Measurements from ENCODE around the gene TLCD4. TPM values are rescaled to one million over a fixed set of nuclear protein-coding genes. Genes with fewer than 3 reads are reported as not detected.

Gene TLCD4
- total RNA-seq, 5 donors from 2014 or later (not counting 1 experiment from before 2014, with no cell fraction given): 0.09 to 0.22 (median 0.12) TPM

DNA sequence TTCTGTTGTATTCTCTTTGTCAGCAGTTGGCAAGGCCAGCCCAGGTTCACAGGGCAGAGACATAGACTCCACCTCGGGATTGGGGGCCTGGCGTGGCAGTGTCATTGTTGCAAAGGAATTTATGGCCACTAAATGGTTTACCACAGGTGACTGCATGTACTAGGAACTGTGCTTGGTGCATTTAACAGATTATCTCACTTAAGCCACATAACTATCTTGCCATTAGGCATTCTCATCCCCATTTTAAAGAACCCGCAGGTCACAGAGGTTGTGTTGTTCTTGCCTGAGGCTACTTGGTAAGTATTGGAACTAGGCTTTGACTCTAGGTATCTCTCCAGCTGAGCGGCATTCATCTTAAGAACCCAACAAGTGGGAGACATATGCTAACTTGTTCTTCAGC lies 9.7 kb downstream of the TLCD4 start:
- H3K36me3 Mint-ChIP-seq: no peaks in the 10 kb centered on the region
- peaks cover 12 to 17% of the 10 kb centered on the region in 2 donors for H3K27me3 Mint-ChIP-seq
- CTCF ChIA-PET: interaction anchor here (0.6 to 0.9 kb wide), 2 partner anchors 13 to 1823 kb away, joined by 4 to 5 read pairs; no protein-coding TSS in a partner anchor

DNA sequence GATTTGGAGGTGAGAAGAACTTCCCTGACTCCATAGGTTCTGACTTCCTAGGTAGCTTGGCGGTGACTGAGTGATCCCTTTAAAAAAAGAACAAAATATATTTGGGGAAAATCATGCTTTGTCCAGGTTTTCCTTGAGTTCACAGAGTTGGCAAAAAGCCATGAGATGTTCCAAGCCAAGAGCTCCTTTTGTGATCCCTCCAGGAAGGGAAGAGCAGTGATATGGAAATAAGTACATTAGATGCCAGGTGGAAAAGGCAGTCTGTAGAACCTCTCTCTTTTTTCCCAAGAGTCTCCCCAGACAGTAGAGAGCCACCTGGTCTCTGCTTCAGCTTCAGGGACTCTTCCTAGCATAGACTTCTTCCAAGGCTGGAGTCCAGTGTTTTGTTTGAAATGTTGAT lies 10.2 kb downstream of the TLCD4 start:
- Mint-ChIP-seq H3K9me3 (no peaks in the 10 kb centered on the region), H3K27ac (no peak overlapping the region), H3K4me3 (no peak overlapping the region), H3K4me1 (no peaks in the 10 kb centered on the region), H3K36me3 (no peaks in the 10 kb centered on the region), H3K27me3 (peaks cover 9 to 16% of the 10 kb centered on the region in 2 donors)
- Histone ChIP-seq H3K27me3 (replicated peaks in 1 of 2; ENCODE audit: control insufficient read depth in 2 of 2, extremely low read depth in 1 of 2, insufficient read depth in 2 of 2, low read length in 1 of 2) (no peaks in the 10 kb centered on the region), H3K9me3 (no peaks in the 10 kb centered on the region), H3K36me3 (ENCODE audit: control insufficient read depth in 2 of 2, extremely low read depth in 1 of 2, insufficient read depth in 1 of 2, low read length in 1 of 2) (no peaks in the 10 kb centered on the region), H3K27ac (ENCODE audit: low read length) (no peak overlapping the region), H3K4me3 (ENCODE audit: control insufficient read depth in 1 of 2, extremely low read depth in 1 of 2, low read length in 1 of 2) (no peak overlapping the region), H3K4me1 (ENCODE audit: control insufficient read depth in 1 of 2, extremely low read depth in 1 of 2, insufficient read depth in 2 of 2, low read length in 2 of 2) (no peaks in the 10 kb centered on the region)
- POLR2A ChIA-PET: no interaction called here
- CTCF ChIA-PET: interaction anchor here in 1 of 2 donors (0.6 kb wide), 1 partner anchor 1823 kb away, joined by 5 read pairs; no protein-coding TSS in a partner anchor
- WGBS (ENCODE audit: insufficient coverage): 100% methylated on average over 1 of the region's 1 CpG
- ATAC-seq (replicated peaks in 1 of 4) (no peak), DNase-seq (no peak)

More for the DNA sequence above, 9.7 kb downstream of the TLCD4 start:
- 100% methylated on average over 2 of the region's 4 CpGs for WGBS (ENCODE audit: insufficient coverage)
- DNase-seq (no peak), ATAC-seq (replicated peaks in 1 of 4) (no peak)
- no peaks in the 10 kb centered on the region for H3K36me3 ChIP-seq (ENCODE audit: control insufficient read depth in 2 of 2, extremely low read depth in 1 of 2, insufficient read depth in 1 of 2, low read length in 1 of 2)
- no peaks in the 10 kb centered on the region for H3K9me3 Mint-ChIP-seq
- H3K4me1 ChIP-seq (ENCODE audit: control insufficient read depth in 1 of 2, extremely low read depth in 1 of 2, insufficient read depth in 2 of 2, low read length in 2 of 2): no peaks in the 10 kb centered on the region
- no peak overlapping the region for H3K27ac ChIP-seq (ENCODE audit: low read length)
- no peaks in the 10 kb centered on the region for H3K4me1 Mint-ChIP-seq
- H3K9me3 ChIP-seq: no peaks in the 10 kb centered on the region
- H3K27ac Mint-ChIP-seq: no peak overlapping the region
- no peak overlapping the region for H3K4me3 Mint-ChIP-seq
- peaks cover 0 to 4% of the 10 kb centered on the region in 2 experiments for H3K27me3 ChIP-seq (replicated peaks in 1 of 2; ENCODE audit: control insufficient read depth in 2 of 2, extremely low read depth in 1 of 2, insufficient read depth in 2 of 2, low read length in 1 of 2)
- POLR2A ChIA-PET: no interaction called here
- no peak overlapping the region for H3K4me3 ChIP-seq (ENCODE audit: control insufficient read depth in 1 of 2, extremely low read depth in 1 of 2, low read length in 1 of 2)

DNA sequence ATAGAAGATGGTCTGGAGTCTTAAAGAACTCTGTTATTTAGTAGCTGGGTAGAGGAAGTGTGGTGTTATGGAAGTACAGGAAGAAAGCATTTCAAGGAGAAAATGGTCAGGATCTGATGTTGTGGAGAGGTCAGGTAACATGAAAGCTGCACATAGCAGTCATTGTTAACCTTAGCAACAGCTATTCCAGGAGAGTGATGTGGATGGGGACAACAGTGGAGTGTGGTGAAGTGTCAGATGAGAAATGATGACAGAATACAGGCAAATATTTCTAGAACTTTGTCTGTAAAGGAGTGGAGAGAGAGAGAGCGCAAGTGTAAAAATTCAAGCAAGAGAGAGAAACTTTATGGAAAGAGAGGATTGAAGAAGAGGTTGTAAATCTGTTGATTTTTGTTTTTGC lies 15.6 kb downstream of the TLCD4 start:
- no peak overlapping the region for H3K4me3 Mint-ChIP-seq
- no peaks in the 10 kb centered on the region for H3K9me3 Mint-ChIP-seq
- ATAC-seq (replicated peaks in 1 of 4) (no peak), DNase-seq (no peak)
- CTCF ChIA-PET: interaction anchor here (0.6 to 0.7 kb wide), 4 partner anchors 9 to 77 kb away, joined by 3 to 9 read pairs (median 4); no protein-coding TSS in a partner anchor
- no peak overlapping the region for H3K27ac ChIP-seq (ENCODE audit: low read length)
- 100% methylated on average over 1 of the region's 1 CpG for WGBS (ENCODE audit: insufficient coverage)
- no peaks in the 10 kb centered on the region for H3K36me3 Mint-ChIP-seq
- no peak overlapping the region for H3K27ac Mint-ChIP-seq
- H3K4me3 ChIP-seq (ENCODE audit: control insufficient read depth in 1 of 2, extremely low read depth in 1 of 2, low read length in 1 of 2): no peak overlapping the region
- H3K4me1 ChIP-seq (ENCODE audit: control insufficient read depth in 1 of 2, extremely low read depth in 1 of 2, insufficient read depth in 2 of 2, low read length in 2 of 2): no peaks in the 10 kb centered on the region
- H3K9me3 ChIP-seq: no peaks in the 10 kb centered on the region
- peaks cover 10 to 14% of the 10 kb centered on the region in 2 donors for H3K27me3 Mint-ChIP-seq
- H3K4me1 Mint-ChIP-seq: no peaks in the 10 kb centered on the region
- no peaks in the 10 kb centered on the region for H3K36me3 ChIP-seq (ENCODE audit: control insufficient read depth in 2 of 2, extremely low read depth in 1 of 2, insufficient read depth in 1 of 2, low read length in 1 of 2)
- H3K27me3 ChIP-seq (replicated peaks in 1 of 2; ENCODE audit: control insufficient read depth in 2 of 2, extremely low read depth in 1 of 2, insufficient read depth in 2 of 2, low read length in 1 of 2): peaks cover 0 to 9% of the 10 kb centered on the region in 2 experiments
- POLR2A ChIA-PET: interaction anchor here in 1 of 2 donors (0.6 kb wide), 1 partner anchor 1347 kb away, joined by 12 read pairs; no protein-coding TSS in a partner anchor

DNA sequence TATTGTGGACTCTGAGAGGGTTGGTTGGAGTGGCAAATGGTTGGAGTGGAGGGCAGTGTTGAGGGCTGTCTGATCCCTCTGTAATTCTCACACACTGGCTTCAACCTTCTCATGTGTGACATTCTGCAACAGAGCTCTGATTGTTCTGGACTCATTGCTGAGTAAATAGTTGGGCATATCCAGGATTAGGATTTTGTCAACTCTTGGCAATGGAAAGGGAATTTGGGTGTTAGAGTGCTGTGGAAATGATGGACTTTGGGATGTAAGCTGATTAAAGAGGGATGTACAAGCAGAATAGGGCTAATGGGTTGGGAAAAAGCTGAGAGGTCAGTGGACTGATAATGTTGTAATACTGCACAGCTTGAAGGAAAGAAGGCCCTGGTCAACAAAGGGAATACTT lies 16.5 kb downstream of the TLCD4 start:
- no peaks in the 10 kb centered on the region for H3K9me3 Mint-ChIP-seq
- no peaks in the 10 kb centered on the region for H3K36me3 Mint-ChIP-seq
- DNase-seq (no peak), ATAC-seq (replicated peaks in 1 of 4) (no peak)
- no peak overlapping the region for H3K4me3 Mint-ChIP-seq
- Histone ChIP-seq H3K36me3 (ENCODE audit: control insufficient read depth in 2 of 2, extremely low read depth in 1 of 2, insufficient read depth in 1 of 2, low read length in 1 of 2) (no peaks in the 10 kb centered on the region), H3K4me1 (ENCODE audit: control insufficient read depth in 1 of 2, extremely low read depth in 1 of 2, insufficient read depth in 2 of 2, low read length in 2 of 2) (no peaks in the 10 kb centered on the region), H3K27me3 (replicated peaks in 1 of 2; ENCODE audit: control insufficient read depth in 2 of 2, extremely low read depth in 1 of 2, insufficient read depth in 2 of 2, low read length in 1 of 2) (peaks cover 0 to 9% of the 10 kb centered on the region in 2 experiments), H3K9me3 (no peaks in the 10 kb centered on the region), H3K4me3 (ENCODE audit: control insufficient read depth in 1 of 2, extremely low read depth in 1 of 2, low read length in 1 of 2) (no peak overlapping the region), H3K27ac (ENCODE audit: low read length) (no peak overlapping the region)
- peaks cover 10 to 19% of the 10 kb centered on the region in 2 donors for H3K27me3 Mint-ChIP-seq
- no peak overlapping the region for H3K27ac Mint-ChIP-seq
- POLR2A ChIA-PET: no interaction called here
- CTCF ChIA-PET: no interaction called here
- H3K4me1 Mint-ChIP-seq: no peaks in the 10 kb centered on the region

DNA sequence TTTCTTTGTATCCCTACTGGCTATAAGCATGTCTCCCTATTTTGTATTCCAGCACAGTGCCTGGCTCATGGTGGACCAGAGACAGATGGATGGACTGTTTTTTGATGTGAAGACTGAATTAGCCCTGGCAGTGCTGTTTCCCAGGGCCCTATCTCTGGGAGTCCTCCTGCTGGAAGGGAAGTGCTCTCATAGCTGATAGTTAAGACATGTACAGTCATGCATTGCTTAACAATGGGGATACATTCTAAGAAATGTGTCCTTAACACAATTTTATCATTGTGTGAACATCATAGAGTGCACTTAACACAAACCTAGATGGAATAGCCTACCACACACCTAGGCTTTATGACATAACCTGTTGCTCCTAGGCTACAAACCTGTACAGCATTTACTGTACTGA lies 21.1 kb downstream of the TLCD4 start:
- ChIA-PET POLR2A (no interaction called here), CTCF (no interaction called here)
- H3K27me3 ChIP-seq (replicated peaks in 1 of 2; ENCODE audit: control insufficient read depth in 2 of 2, extremely low read depth in 1 of 2, insufficient read depth in 2 of 2, low read length in 1 of 2): peaks cover 0 to 9% of the 10 kb centered on the region in 2 experiments
- H3K4me3 ChIP-seq (ENCODE audit: control insufficient read depth in 1 of 2, extremely low read depth in 1 of 2, low read length in 1 of 2): no peak overlapping the region
- no peaks in the 10 kb centered on the region for H3K4me1 ChIP-seq (ENCODE audit: control insufficient read depth in 1 of 2, extremely low read depth in 1 of 2, insufficient read depth in 2 of 2, low read length in 2 of 2)
- H3K4me1 Mint-ChIP-seq: no peaks in the 10 kb centered on the region
- H3K9me3 ChIP-seq: no peaks in the 10 kb centered on the region
- no peak overlapping the region for H3K4me3 Mint-ChIP-seq
- DNase-seq: no peak
- no peak overlapping the region for H3K27ac ChIP-seq (ENCODE audit: low read length)
- H3K27ac Mint-ChIP-seq: no peak overlapping the region
- H3K9me3 Mint-ChIP-seq: no peaks in the 10 kb centered on the region
- peaks cover 9 to 12% of the 10 kb centered on the region in 2 donors for H3K27me3 Mint-ChIP-seq
- no peaks in the 10 kb centered on the region for H3K36me3 Mint-ChIP-seq
- no peaks in the 10 kb centered on the region for H3K36me3 ChIP-seq (ENCODE audit: control insufficient read depth in 2 of 2, extremely low read depth in 1 of 2, insufficient read depth in 1 of 2, low read length in 1 of 2)
- no peak for ATAC-seq (replicated peaks in 1 of 4)

DNA sequence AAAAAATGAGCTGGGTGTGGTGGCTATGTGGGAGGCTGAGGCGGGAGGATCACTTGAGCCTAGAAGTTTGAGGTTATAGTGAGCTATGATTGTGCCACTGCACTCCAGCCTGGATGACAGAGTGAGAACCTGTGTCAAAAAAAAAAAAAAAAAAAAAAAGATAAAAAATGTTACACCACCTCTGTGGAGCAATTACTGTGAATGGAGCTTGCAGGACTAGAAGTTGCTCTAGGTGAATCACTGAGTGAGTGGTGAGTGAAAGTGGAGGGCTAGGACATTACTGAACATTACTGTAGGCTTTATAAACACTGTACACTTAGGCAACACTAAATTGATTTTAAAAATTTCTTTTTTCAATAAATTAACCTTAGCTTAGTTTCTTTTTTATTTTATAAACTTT lies 21.9 kb downstream of the TLCD4 start:
- no peak for ATAC-seq (replicated peaks in 1 of 4)
- no peaks in the 10 kb centered on the region for H3K4me1 Mint-ChIP-seq
- WGBS (ENCODE audit: insufficient coverage): no CpG with 5 or more reads among the region's 1 CpG
- H3K27me3 Mint-ChIP-seq: peaks cover 9 to 12% of the 10 kb centered on the region in 2 donors
- Histone ChIP-seq H3K36me3 (ENCODE audit: control insufficient read depth in 2 of 2, extremely low read depth in 1 of 2, insufficient read depth in 1 of 2, low read length in 1 of 2) (no peaks in the 10 kb centered on the region), H3K4me1 (ENCODE audit: control insufficient read depth in 1 of 2, extremely low read depth in 1 of 2, insufficient read depth in 2 of 2, low read length in 2 of 2) (no peaks in the 10 kb centered on the region), H3K9me3 (no peaks in the 10 kb centered on the region), H3K27me3 (replicated peaks in 1 of 2; ENCODE audit: control insufficient read depth in 2 of 2, extremely low read depth in 1 of 2, insufficient read depth in 2 of 2, low read length in 1 of 2) (peaks cover 0 to 9% of the 10 kb centered on the region in 2 experiments), H3K27ac (ENCODE audit: low read length) (no peak overlapping the region), H3K4me3 (ENCODE audit: control insufficient read depth in 1 of 2, extremely low read depth in 1 of 2, low read length in 1 of 2) (no peak overlapping the region)
- no peaks in the 10 kb centered on the region for H3K9me3 Mint-ChIP-seq
- H3K27ac Mint-ChIP-seq: no peak overlapping the region
- ChIA-PET POLR2A (interaction anchor here (0.6 to 0.7 kb wide), 5 partner anchors 10 to 94 kb away, joined by 4 to 9 read pairs (median 8); no protein-coding TSS in a partner anchor), CTCF (interaction anchor here (0.6 to 0.7 kb wide), 5 partner anchors 13 to 1993 kb away, joined by 3 to 5 read pairs (median 4); no protein-coding TSS in a partner anchor)
- H3K36me3 Mint-ChIP-seq: no peaks in the 10 kb centered on the region
- no peak for DNase-seq
- no peak overlapping the region for H3K4me3 Mint-ChIP-seq

DNA sequence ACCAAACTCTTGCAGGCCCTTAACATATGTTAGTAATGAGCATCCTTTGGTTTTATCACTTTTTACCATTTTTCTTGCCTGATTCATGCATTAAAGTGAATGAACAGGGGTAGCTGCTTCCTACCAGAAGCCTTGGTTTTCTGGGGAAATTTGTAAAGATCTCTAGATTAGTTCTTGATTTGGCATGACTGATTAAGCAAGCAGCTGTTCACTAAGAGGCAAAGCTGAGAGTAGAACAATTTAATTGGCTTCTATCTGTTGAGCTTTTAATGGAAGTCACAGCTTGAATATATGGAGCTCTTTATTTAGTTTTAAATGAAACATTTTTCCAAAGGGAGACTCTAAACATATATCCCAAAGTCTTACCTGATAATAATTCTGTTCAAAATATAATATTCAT lies 23.6 kb downstream of the TLCD4 start:
- Histone ChIP-seq H3K9me3 (no peaks in the 10 kb centered on the region), H3K36me3 (ENCODE audit: control insufficient read depth in 2 of 2, extremely low read depth in 1 of 2, insufficient read depth in 1 of 2, low read length in 1 of 2) (no peaks in the 10 kb centered on the region), H3K27me3 (replicated peaks in 1 of 2; ENCODE audit: control insufficient read depth in 2 of 2, extremely low read depth in 1 of 2, insufficient read depth in 2 of 2, low read length in 1 of 2) (peaks cover 0 to 3% of the 10 kb centered on the region in 2 experiments), H3K4me1 (ENCODE audit: control insufficient read depth in 1 of 2, extremely low read depth in 1 of 2, insufficient read depth in 2 of 2, low read length in 2 of 2) (no peaks in the 10 kb centered on the region), H3K4me3 (ENCODE audit: control insufficient read depth in 1 of 2, extremely low read depth in 1 of 2, low read length in 1 of 2) (no peak overlapping the region), H3K27ac (ENCODE audit: low read length) (no peak overlapping the region)
- no peak for ATAC-seq (replicated peaks in 1 of 4)
- Mint-ChIP-seq H3K27ac (no peak overlapping the region), H3K4me1 (no peaks in the 10 kb centered on the region), H3K36me3 (no peaks in the 10 kb centered on the region), H3K4me3 (no peak overlapping the region), H3K27me3 (peaks cover 9 to 17% of the 10 kb centered on the region in 2 donors), H3K9me3 (no peaks in the 10 kb centered on the region)
- POLR2A ChIA-PET: no interaction called here
- DNase-seq: no peak
- CTCF ChIA-PET: no interaction called here
